Measurements from ENCODE around the gene C18orf32.

DNA sequence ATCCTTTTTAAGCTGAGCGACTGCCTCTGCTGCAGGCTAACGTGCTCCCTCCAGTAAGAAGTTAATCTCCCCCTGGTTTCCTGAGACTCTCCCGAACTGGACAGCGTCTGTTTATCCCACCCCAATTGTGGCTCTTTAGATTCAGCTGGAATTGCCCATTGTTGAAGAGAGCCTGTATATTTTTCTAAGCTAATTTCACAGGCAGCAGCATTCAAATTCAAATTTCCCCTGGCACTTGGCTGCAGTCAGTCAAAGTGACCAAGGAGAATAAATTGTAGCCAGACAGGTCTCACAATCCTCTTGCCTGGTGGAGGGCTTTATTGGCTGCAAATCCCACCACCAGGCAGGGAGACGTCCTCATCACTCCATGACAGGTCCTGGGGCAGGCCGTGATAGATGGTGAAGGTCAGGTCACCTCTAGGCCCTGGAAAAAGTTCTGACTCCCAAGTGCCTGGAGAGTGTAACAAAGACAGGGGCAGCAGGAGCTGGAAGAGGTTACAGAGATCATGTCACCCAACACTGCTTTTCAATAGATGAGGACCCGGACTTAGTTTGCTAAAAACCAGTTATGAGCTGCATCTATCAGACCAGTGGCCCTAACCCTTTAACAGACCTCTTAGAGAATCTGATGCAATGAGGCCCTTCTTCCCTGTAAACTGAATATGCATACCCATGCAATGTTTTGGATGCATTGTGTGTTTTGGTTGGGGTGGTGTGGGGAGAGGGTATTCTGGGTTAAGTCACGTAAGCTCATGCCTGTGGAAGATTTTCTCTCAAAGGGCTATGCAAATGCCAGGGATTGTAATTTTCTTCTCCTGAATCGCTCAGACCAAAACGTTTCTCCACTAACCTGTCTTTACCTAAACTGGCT lies 32.3 kb upstream of the C18orf32 start:
- TF ChIP-seq, protein P1, sequence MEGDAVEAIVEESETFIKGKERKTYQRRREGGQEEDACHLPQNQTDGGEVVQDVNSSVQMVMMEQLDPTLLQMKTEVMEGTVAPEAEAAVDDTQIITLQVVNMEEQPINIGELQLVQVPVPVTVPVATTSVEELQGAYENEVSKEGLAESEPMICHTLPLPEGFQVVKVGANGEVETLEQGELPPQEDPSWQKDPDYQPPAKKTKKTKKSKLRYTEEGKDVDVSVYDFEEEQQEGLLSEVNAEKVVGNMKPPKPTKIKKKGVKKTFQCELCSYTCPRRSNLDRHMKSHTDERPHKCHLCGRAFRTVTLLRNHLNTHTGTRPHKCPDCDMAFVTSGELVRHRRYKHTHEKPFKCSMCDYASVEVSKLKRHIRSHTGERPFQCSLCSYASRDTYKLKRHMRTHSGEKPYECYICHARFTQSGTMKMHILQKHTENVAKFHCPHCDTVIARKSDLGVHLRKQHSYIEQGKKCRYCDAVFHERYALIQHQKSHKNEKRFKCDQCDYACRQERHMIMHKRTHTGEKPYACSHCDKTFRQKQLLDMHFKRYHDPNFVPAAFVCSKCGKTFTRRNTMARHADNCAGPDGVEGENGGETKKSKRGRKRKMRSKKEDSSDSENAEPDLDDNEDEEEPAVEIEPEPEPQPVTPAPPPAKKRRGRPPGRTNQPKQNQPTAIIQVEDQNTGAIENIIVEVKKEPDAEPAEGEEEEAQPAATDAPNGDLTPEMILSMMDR (conservative IDR thresholded peaks at IDR 0.05 in 1 of 2, IDR thresholded peaks at IDR 0.05 in 1 of 2; ENCODE audit: extremely low read depth in 1 of 2, insufficient read depth in 1 of 2, low read depth in 1 of 2, low read length in 2 of 2) = no peak
- TF ChIP-seq EZH2 (IDR thresholded peaks at IDR 0.05; ENCODE audit: borderline replicate concordance, low read length) = no peak
